HT1080 (cell line): ENCODE measurements around the gene OPN4. TPM values are rescaled to one million over a fixed set of nuclear protein-coding genes. Genes with fewer than 3 reads are reported as not detected.

Experiments
- total RNA-seq: library from RNA; depleted of rRNA; stranded (reverse); fragments of >200 nt; shearing (Covaris generic); gene quantifications from 2 replicates; pipeline ENCODE4 v1.2.3, GENCODE V29; 2014; rRNA removed

Gene OPN4
- total RNA-seq, 1 experiment from 2014 or later, result not detected

Other genes with a start within 250 kb of the OPN4 start
- 32.1 and 32.6 TPM in 2 replicates for gene WAPL, start 132.8 kb upstream of the OPN4 start, total RNA-seq
- gene LDB3, start 14.0 kb downstream of the OPN4 start, total RNA-seq, result not detected in 2 replicates
- 21.1 and 26.0 TPM in 2 replicates for gene BMPR1A, start 102.1 kb downstream of the OPN4 start, total RNA-seq